AG09309 (cell line): Measurements from ENCODE around the gene MTUS2.

ENCODE experiments used
- DNase-seq: peaks from one replicate; pipeline ENCODE4 v3.0.0-alpha.2; 2010; ENCODE audit warnings: low read depth
- H3K4me3 ChIP-seq: 2 replicates; pipeline ENCODE4 v1.5.1; 2011; ENCODE audit warnings: mild to moderate bottlenecking, low read depth, low read length, moderate library complexity; ENCODE audit not compliant: control insufficient read depth
- CTCF ChIP-seq: IDR thresholded peaks from 2 replicates; pipeline ENCODE4 v1.5.1; 2011; ENCODE audit warnings: mild to moderate bottlenecking, low read depth, low read length, inconsistent platforms; ENCODE audit not compliant: insufficient read depth, control insufficient read depth; ENCODE audit errors: missing control alignments

The MTUS2 gene

DNA sequence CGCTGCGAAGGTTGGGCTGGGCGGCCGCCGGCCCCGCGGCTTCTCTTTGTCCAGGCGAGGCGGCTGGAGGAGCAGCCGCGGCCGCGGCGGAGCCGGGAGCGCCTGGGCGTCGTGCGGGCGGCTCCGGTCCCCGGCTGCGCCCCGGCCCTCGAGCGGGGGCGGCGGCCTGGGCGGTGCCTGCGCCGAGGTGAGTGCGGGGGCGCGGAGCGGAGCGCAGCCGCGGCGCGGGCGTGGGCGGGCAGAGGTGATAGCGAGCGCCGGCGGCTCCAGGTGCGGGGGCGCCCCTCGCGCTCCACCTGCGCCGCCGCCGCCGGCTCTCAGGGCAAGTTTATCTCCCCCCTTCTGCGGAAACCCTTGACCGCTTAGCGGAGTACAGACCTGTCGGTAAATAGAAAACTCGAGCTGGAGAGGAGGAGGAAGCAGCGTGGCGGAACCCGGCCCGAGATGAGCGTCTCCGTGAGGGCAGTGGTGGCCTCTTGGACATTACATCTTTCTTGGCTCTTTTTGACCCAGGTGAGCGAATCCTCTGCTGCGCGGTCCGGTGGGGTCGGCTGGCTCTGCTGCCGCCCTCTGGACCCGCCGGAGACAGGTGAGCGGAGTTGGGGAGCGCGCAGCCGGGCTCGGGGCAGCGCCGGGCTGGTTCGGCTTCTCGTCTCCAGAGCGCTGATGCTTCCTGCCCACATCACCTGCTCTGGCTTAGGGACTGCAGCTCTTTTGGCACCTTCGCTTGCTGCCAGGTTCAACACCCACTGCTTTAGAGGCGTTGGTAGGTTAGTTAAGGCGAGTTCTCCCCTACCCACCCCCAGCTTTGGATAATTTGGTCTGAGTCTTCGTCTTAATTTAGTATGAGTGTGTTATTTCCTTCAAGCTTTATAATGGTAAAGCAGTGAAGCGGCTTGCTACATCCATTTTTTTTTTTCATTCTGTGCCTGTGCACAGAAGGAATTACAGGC lies at the start of gene MTUS2:
Gene MTUS2, plus strand, starts transcription at position 241 of the 953 bp plus-strand sequence.
- peak within 1 kb of the TSS; percentile 10; the same call in 1 of the 2 replicates for H3K4me3 ChIP-seq
- DNase-seq = no peak
- no peak for TF ChIP-seq CTCF

DNA sequence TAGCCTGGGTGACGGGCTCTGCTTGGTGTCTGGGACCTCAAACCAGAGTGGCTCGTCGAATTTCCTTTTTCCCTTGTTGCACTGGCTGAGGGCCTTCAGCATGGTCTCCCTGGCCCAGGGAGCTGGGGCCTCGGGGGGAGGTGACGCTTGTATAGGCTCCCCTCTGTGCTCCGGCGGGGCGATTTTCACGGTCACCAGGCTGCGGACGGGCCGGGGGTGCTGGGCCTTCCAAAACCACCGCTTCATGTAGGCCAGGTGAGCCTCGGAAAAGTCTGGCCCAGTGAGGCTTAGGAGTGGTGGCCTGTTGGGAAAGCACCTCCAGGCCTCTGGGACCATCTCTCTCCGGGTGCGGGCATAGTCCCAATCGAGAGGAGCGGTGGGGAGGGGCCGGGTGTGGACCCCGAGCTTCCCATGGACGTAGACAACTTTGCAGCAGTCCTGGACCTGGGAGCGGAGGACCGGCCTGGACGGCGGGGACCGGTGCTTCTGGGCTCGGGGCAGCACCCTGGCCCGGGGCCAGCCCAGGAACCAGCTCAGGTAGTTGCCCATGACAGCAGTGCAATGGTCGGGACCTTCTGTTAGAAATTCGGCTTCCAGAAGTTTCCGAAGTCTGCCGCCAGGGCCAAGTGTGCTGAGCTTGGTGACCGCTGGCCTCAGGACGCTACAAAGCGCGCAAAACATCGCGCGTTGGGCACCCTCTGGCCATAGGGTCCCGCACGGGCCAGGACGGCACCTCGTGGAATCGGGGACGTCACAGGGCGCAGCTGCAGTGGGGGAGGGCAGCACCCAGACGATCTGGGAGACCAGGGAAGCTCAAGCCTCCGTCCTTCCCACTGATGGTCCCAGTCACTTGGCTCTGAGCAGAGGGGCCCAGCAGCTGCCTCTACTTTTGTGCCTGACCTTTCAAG lies 41.6 kb upstream of the MTUS2 start:
- DNase-seq = no peak
- no peak for TF ChIP-seq CTCF
- no peak overlapping the region for H3K4me3 ChIP-seq

GRCh38 chr13:28792992-28793391 lies 27.1 kb upstream of the MTUS2 start:
- TF ChIP-seq CTCF = no peak
- H3K4me3 ChIP-seq = no peak overlapping the region
- DNase-seq = peak; percentile 77

DNA sequence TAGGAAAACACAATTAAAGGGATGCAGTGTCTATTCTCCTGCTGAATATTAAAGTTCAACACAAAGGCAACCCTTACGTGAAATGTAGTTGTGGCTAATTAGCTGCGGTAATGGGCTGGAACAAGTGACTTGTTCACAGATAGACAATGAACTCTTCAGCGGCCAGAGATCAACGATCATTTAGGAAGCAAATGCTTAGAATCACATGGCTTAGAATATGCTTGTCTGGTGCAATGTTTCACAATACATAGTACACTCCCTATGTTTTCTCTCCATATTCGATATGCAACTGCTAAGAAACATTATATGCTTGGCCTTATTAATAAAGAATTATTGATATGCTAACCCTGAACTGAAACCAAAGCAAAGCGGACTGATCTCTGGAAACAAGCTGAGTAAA lies 25.7 kb upstream of the MTUS2 start:
- no peak for TF ChIP-seq CTCF
- no peak overlapping the region for H3K4me3 ChIP-seq
- DNase-seq = no peak

- TF ChIP-seq CTCF = no peak
- DNase-seq = no peak
- no peak overlapping the region for H3K4me3 ChIP-seq
Measured at GRCh38 chr13:28796938-28797257, 23.2 kb upstream of the MTUS2 start.

GRCh38 chr13:28805193-28805819 lies 14.8 kb upstream of the MTUS2 start:
- DNase-seq = no peak
- H3K4me3 ChIP-seq = no peak overlapping the region
- peak; percentile 49 for TF ChIP-seq CTCF
